B cell (primary cell): ENCODE data around the gene RANBP3L. TPM values are rescaled to one million over a fixed set of nuclear protein-coding genes. Genes with fewer than 3 reads are reported as not detected.

ENCODE experiments used
- ATAC-seq: fragments of 200-7000 bp; cut with Tn5 transposase; one replicate; pipeline ENCODE4 v1.10.0; 2021; ENCODE audit warnings: low read depth, mild to moderate bottlenecking, moderate number of reproducible peaks, moderate library complexity
- CTCF ChIA-PET: fragments of 350-600 bp; sonication (Branson Sonifier 250); formaldehyde crosslinking; loops from one replicate; lab custom pipeline; 2021; ENCODE audit warnings: antibody characterized with exemption, inconsistent platforms; lab: Charles Lee
- POLR2A ChIA-PET: fragments of 350-600 bp; sonication (Branson Sonifier 250); formaldehyde crosslinking; loops from one replicate; lab custom pipeline; 2021; ENCODE audit warnings: antibody characterized with exemption; lab: Charles Lee
- DNase-seq: peaks from one replicate; pipeline ENCODE4 v3.0.0; 2013
- H2AFZ ChIP-seq: 2 replicates; pipeline ENCODE4 v1.6.1; 2012; ENCODE audit warnings: mild to moderate bottlenecking, low read depth, low read length; ENCODE audit not compliant: insufficient read depth, poor library complexity, severe bottlenecking
- H3K27ac ChIP-seq, 2 donors: 1 replicate in 1 of 2; 2 replicates in 1 of 2; pipeline ENCODE4 v1.5.1; 2012 to 2013; ENCODE audit warnings: low read length in 2 of 2, mild to moderate bottlenecking in 2 of 2, moderate library complexity in 1 of 2
- H3K27me3 ChIP-seq, 4 experiments: fragments of 200-600 bp in 1 of 4; sonication (generic) in 1 of 4; replicated peaks in 1 of 4; 1 replicate in 2 of 4; 2 replicates in 2 of 4; pipeline versions ENCODE4 v1.6.1 to v1.7.0; 2013 to 2016; ENCODE audit warnings: low read length in 3 of 4, mild to moderate bottlenecking in 2 of 4, mixed read lengths in 1 of 4, moderate library complexity in 1 of 4; ENCODE audit not compliant: insufficient read depth in 4 of 4, control insufficient read depth in 3 of 4; ENCODE audit errors: control extremely low read depth in 1 of 4
- H3K36me3 ChIP-seq, 2 experiments: replicated peaks in 1 of 2; 1 replicate in 1 of 2; 2 replicates in 1 of 2; pipeline versions ENCODE4 v1.6.1 to v1.7.1; 2013; ENCODE audit warnings: low read length in 1 of 2; ENCODE audit not compliant: insufficient read depth in 2 of 2, control insufficient read depth in 1 of 2; ENCODE audit errors: control extremely low read depth in 1 of 2, extremely low read depth in 1 of 2
- H3K4me1 ChIP-seq, 2 donors: fragments of 200-600 bp in 1 of 2; sonication (generic) in 1 of 2; 1 replicate in 1 of 2; 2 replicates in 1 of 2; pipeline versions ENCODE4 v1.5.1 to v1.6.1; 2013 to 2017; ENCODE audit warnings: low read length in 2 of 2; ENCODE audit not compliant: control insufficient read depth in 2 of 2, insufficient read depth in 2 of 2
- H3K4me2 ChIP-seq: replicated peaks from 2 replicates; pipeline ENCODE3; 2012; ENCODE audit warnings: mild to moderate bottlenecking, low read depth, low read length; ENCODE audit not compliant: poor library complexity, severe bottlenecking
- H3K4me3 ChIP-seq, 5 experiments: fragments of 200-600 bp in 1 of 5; sonication (generic) in 1 of 5; 1 replicate in 3 of 5; 2 replicates in 2 of 5; pipeline versions ENCODE4 v1.5.1 to v1.7.0; 2011 to 2016; ENCODE audit warnings: low read length in 4 of 5, mild to moderate bottlenecking in 4 of 5, low read depth in 2 of 5, control low read depth in 1 of 5, moderate library complexity in 1 of 5; ENCODE audit not compliant: insufficient read depth in 1 of 5; ENCODE audit errors: control extremely low read depth in 1 of 5, extremely low read depth in 1 of 5
- H3K79me2 ChIP-seq: fragments of 200-600 bp; sonication (generic); one replicate; pipeline ENCODE4 v1.6.0; 2016; ENCODE audit warnings: low read length; ENCODE audit not compliant: control insufficient read depth, insufficient read depth
- H3K9ac ChIP-seq: fragments of 200-600 bp; sonication (generic); 2 replicates; pipeline ENCODE4 v1.6.1; 2017; ENCODE audit warnings: mild to moderate bottlenecking, low read length, moderate library complexity
- H3K9me3 ChIP-seq, 3 donors: one replicate each; pipeline versions ENCODE4 v1.6.1 to v1.7.1; 2013; ENCODE audit warnings: low read length in 2 of 3; ENCODE audit not compliant: control insufficient read depth in 2 of 3, insufficient read depth in 1 of 3; ENCODE audit errors: control extremely low read depth in 1 of 3
- H4K20me1 ChIP-seq: 2 replicates; pipeline ENCODE4 v1.6.0; 2012; ENCODE audit warnings: mild to moderate bottlenecking, low read length; ENCODE audit not compliant: insufficient read depth, control insufficient read depth, poor library complexity, severe bottlenecking
- H3K27ac Mint-ChIP-seq: one replicate; pipeline ENCODE4 v1.8.0; 2021; ENCODE audit warnings: mixed read lengths
- H3K27me3 Mint-ChIP-seq: one replicate; pipeline ENCODE4 v1.8.0; 2021; ENCODE audit warnings: mixed read lengths
- H3K4me1 Mint-ChIP-seq: one replicate; pipeline ENCODE4 v1.8.0; 2021; ENCODE audit warnings: mixed read lengths
- H3K4me3 Mint-ChIP-seq: one replicate; pipeline ENCODE4 v1.8.0; 2021; ENCODE audit warnings: mixed read lengths
- H3K9me3 Mint-ChIP-seq: one replicate; pipeline ENCODE4 v1.8.0; 2022; ENCODE audit warnings: mixed read lengths; ENCODE audit not compliant: insufficient read depth
- CTCF ChIP-seq: fragments of 200-600 bp; IDR thresholded peaks from one replicate; pipeline ENCODE4 v1.8.0; 2022; ENCODE audit warnings: antibody characterized with exemption, mild to moderate bottlenecking
- EZH2 ChIP-seq: IDR thresholded peaks from 2 replicates; pipeline ENCODE4 v1.6.1; 2012; ENCODE audit warnings: borderline replicate concordance, low read depth, mild to moderate bottlenecking, moderate library complexity, low read length; ENCODE audit not compliant: insufficient read depth, poor library complexity, severe bottlenecking
- WGBS: methylation state at CpG from one replicate; pipeline ENCODE4 v1.1.5; 2013; ENCODE audit warnings: missing lambda C conversion rate; ENCODE audit not compliant: insufficient coverage; 5-methylcytosine and 5-hydroxymethylcytosine counted together
- intact Hi-C: fragments of 100-400 bp; cut with micrococcal nuclease; formaldehyde crosslinking; loops from one replicate; pipeline ENCODE4 v1.10.0; 2022
- polyA plus RNA-seq: library from polyadenylated mRNA; depleted of rRNA; stranded (reverse); fragments of >200 nt; gene quantifications from 2 replicates; pipeline ENCODE4 v1.2.3, GENCODE V29; 2012
- total RNA-seq, 2 donors: library from RNA; stranded (reverse); fragments of 120-200 nt in 1 of 2; gene quantifications; 1 replicate in 1 of 2; 2 replicates in 1 of 2; pipeline versions ENCODE4 v1.2.3 to v1.2.4, GENCODE V29; 2013 to 2022

Gene RANBP3L
- total and polyA plus RNA-seq, 2 donors (not counting 1 experiment from before 2014, with no cell fraction given) = not detected

DNA sequence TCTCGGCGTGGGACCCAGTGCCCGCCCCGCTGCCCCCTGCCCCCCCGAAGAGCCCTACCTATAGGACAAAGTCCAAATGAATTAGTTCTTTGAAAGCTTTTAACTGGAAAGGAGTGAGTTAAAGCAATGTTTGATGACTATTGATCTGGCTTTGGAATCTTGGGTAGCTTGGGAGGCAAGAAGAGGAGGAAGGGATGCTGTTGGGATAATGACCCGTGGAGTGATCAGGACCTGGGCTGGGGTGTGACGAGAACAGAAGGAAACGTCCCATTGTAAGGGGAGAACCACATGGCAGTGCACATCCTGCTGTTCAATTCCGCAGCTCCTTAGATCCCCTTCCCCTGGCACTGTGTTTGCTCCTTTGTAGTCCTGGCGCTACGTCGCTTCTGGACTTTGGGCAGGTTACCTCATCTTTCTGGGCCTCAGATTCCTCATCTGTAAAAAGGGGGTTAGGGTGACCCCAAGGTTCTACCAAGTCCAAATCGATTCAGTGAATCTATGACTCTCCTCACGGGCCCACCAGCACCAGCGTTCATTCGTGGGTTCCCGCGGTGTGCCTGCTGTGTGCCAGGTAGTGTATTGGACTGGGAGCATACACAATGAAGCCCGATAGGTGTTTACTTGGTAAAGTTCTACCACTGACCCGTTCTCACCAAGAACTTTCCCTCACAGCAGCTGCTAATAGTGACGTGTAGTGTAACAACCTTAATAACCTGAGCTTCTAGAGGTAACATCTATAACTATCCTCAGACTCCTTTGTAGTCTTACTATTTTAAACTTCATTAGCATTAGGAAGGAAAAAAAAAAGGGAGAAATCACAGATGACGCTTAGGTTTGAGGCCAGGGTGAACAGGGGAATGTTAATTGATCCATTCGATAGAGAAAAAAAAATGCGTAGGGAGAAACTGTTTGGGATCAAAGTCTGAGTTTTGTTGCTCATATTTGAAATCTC, 58.9 kb downstream of the RANBP3L start:
- Histone ChIP-seq H3K4me2 (peak overlapping the region; percentile 94), H3K36me3 (no peaks in the 10 kb centered on the region), H3K9ac (peak overlapping the region; percentile 89), H3K27me3 (no peaks in the 10 kb centered on the region), H3K4me3 (peak overlapping the region; percentile 8 to 91 (median 85)), H3K79me2 (peaks cover 5% of the 10 kb centered on the region), H3K4me1 (peaks cover 18 to 19% of the 10 kb centered on the region in 2 donors), H4K20me1 (no peaks in the 10 kb centered on the region), H2AFZ (peak overlapping the region; percentile 82), H3K27ac (peak overlapping the region; percentile 92 to 97), H3K9me3 (no peaks in the 10 kb centered on the region)
- no peak for TF ChIP-seq CTCF
- TF ChIP-seq EZH2 = no peak
- Mint-ChIP-seq H3K4me3 (peak overlapping the region; percentile 90), H3K27me3 (peaks cover under 1% of the 10 kb centered on the region), H3K4me1 (peaks cover 39% of the 10 kb centered on the region), H3K9me3 (no peaks in the 10 kb centered on the region), H3K27ac (peak overlapping the region; percentile 98)
- ATAC-seq = no peak
- ChIA-PET CTCF (interaction anchor here (0.9 to 2.2 kb wide), 15 partner anchors 9 to 1129 kb away, joined by 3 to 17 read pairs (median 5); partner anchors contain the start of genes LMBRD2, NUP155 and SKP2), POLR2A (interaction anchor here (0.6 to 3.0 kb wide), 5 partner anchors 76 to 660 kb away, joined by 3 to 15 read pairs (median 5); partner anchors contain the start of genes LMBRD2, NIPBL and SKP2)
- 75% methylated on average over 10 of the region's 24 CpGs for WGBS
- intact Hi-C loops = loop anchor here (1.0 to 5.0 kb wide), 9 partner anchors 91 to 1404 kb away; partner anchors contain the start of genes BRIX1, DNAJC21, RAD1 and SKP2
- DNase-seq = no peak
